Lower leg skin (tissue), 3 donors: ENCODE data around the gene DHRS1.

ENCODE experiments used
- POLR2A ChIP-seq, 2 donors: fragments of 450-650 bp; IDR thresholded peaks; one replicate each; pipeline ENCODE4 v1.6.1; 2016 to 2017; ENCODE audit warnings: antibody characterized with exemption in 2 of 2, mild to moderate bottlenecking in 1 of 2, moderate library complexity in 1 of 2
- TF ChIP-seq, protein P1 (sequence below), 3 donors: fragments of 450-650 bp; IDR thresholded peaks; one replicate each; pipeline ENCODE4 v1.5.1; 2016; ENCODE audit warnings: antibody characterized with exemption in 3 of 3, mild to moderate bottlenecking in 3 of 3, moderate library complexity in 2 of 3

DNA sequence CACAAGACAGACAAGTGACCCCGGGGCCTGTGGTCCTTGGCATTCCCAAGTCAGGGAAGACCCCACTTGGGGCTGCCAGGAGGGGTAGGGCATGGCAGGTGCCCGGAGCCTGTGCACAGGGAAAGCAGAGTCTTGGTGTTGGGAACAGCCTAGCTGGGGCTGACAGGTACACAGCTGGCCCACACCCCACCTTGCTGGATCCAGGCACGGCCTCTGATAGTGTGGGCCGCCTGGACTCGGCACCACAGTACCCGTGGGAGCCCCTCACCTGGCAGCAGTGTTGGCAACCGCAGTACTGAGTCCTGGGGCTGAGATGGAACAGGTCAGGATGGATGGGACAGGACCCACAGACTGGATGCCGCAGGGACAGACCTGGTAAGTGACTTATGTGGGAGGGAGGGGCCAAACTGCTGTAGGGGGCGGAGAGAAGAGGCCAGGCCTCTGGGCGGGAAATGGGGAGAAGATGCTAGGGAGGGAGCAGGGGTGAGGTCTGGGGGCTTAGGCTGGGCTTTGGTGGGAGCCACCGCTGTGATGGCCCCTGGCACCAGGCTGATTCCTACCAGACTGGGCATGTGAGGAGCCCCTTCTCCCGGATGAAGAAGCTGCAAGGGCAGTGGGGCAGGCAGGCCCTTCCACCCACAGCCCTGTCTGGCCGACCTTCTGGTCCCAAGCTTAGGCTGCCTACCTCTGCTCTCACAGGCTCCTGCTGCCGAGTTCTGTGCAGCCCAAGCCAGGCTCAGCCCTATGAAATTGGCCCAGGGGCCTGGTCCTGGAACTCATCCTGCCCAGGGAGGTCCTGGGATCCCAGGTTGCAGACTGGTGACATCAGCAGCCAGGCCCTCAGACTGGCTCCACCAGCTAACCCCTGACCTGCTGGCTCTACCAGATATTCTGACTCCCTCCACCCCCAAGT, 36.5 kb downstream of the DHRS1 start, which contains the start of gene TGM1:
- TF ChIP-seq, protein P1, sequence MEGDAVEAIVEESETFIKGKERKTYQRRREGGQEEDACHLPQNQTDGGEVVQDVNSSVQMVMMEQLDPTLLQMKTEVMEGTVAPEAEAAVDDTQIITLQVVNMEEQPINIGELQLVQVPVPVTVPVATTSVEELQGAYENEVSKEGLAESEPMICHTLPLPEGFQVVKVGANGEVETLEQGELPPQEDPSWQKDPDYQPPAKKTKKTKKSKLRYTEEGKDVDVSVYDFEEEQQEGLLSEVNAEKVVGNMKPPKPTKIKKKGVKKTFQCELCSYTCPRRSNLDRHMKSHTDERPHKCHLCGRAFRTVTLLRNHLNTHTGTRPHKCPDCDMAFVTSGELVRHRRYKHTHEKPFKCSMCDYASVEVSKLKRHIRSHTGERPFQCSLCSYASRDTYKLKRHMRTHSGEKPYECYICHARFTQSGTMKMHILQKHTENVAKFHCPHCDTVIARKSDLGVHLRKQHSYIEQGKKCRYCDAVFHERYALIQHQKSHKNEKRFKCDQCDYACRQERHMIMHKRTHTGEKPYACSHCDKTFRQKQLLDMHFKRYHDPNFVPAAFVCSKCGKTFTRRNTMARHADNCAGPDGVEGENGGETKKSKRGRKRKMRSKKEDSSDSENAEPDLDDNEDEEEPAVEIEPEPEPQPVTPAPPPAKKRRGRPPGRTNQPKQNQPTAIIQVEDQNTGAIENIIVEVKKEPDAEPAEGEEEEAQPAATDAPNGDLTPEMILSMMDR (IDR thresholded peaks at IDR 0.05): no peak
- no peak for TF ChIP-seq POLR2A (IDR thresholded peaks at IDR 0.05)
